ENCODE results near the gene PAX5.

PAX5 gene

DNA sequence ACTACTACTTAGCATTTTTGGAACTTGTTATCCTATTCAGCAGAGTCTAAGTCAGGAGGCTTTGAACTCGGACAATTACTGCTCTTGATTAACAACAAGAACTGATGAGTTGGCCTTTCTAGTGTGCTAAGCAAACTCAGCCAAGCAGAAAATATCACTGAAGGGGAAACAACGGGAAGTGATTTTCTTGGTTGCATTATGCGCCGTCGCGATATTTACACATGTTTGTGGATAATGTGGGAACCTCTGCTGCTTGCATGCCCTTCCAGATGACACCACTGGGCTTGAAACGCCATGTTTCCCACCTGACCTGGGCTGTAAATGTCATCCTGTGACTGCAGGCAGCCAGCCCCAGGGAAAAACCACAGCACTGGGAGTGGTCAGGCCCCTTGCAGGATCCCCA, 205.5 kb downstream of the PAX5 start:
- DNase-seq: no peak

DNA sequence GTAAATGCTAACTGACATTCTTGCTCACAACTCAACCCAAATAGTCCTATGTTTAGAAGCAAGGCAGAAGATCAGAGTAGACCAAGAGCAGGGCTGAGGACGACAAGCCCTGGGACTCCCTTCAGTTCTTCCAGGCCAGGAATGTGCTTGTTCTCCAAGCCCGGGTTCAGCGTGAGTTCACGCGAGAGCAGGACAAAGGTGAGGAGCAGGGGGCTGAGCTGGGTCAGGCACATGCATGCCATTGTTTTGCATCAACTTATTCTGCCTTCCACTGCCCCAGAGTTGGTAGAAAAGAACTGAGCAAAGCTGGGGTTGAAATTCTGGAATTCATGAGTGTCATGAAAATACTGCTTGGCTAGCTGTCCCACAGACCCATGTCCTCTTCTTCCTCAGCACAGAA, 206.5 kb downstream of the PAX5 start:
- DNase-seq: no peak

DNA sequence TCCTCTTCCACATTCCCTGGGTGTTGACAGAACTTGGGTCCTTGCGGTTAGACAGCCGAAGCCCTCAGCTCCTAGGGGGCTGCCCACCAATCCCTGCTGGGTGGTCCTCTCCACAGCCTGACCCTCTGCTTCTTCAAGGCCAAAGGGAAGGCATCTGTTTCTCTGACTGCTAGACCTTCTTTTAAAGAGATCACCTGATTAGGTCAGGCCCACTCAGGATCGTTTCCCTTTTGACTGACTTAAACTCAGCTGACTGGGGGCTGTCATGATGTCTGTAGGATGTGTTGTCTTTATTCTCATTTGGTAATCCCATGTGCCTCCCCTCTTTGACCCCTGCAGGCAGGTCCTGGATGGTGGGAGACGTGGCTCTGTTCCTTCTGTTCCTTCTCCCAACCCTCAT, 207.5 kb downstream of the PAX5 start:
- DNase-seq: no peak

DNA sequence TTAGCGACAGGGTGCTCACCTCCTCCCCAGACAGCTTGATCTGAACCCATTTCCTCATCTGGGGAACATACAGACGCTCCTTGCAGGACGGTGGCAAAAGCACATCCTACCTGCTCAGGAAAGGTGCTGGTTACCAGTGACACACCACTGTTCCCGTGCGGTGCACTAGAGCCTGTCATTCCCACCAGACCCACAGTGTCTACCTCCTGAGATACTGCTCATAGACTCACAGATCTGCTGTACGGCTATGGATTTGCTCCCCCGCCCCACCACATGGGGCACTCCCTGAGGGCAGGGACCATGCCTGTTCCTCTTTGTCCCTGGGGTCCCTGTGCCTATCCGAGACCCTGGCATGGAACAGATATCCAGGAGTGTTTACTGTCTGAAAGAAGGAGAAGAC, 208.9 kb downstream of the PAX5 start:
- no peak for DNase-seq

DNA sequence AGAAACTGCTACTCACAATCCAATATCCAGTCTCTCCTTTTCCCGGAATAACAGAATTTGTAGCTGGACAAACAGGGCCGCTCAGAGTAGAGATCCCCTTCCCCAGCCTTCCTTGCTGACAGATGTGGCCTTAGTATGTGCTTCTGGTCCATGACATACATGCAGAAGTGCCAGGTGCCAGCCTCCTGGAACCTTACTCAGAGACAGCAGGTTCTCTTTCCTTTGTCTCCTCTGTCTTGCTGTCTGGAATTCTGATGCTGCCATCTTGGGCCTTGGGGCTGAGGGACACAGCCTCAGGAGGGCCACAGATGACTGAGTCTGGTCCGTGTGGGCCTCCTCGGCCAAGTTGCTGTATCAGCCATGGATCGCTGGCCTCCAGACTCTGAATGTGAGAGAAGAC, 210.1 kb downstream of the PAX5 start:
- no peak for DNase-seq

DNA sequence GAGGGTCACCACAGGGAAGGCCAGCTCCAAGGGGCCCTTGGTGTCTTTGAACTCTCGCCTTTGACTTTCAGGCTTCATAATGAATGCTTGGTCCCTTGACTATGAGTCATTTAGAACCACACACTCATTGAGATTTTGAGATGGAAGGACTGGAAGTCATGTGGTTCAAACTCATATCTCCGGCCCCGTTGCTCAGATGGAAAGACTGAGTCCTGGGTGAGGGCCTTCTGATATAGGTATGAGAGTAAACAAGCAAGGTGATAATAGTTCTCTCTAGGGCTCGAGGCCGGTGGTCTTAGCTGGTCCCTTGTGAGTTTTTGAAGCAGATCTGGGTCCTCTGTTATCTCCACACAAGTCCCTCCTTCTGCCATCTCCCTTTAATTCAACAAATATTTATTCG, 210.6 kb downstream of the PAX5 start:
- no peak for DNase-seq

DNA sequence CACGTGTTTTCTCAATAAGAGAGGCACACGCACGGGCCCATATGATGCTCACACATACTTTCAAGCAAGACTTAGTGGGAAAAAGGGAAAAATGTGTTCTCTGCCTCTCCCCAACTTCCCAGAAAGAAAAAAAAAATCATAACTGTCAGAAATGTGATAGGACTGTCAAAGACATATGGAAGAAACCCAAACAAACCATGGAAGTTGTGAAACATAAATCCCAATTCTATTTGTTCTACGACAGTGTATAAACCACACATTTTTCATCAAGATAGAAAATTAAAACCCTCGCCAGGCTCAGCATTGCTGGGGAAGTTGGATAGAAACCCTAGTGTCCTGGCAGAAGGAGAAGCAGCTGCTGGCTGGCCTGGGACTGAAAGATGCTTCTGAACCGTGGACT, 211.9 kb downstream of the PAX5 start:
- no peak for DNase-seq

DNA sequence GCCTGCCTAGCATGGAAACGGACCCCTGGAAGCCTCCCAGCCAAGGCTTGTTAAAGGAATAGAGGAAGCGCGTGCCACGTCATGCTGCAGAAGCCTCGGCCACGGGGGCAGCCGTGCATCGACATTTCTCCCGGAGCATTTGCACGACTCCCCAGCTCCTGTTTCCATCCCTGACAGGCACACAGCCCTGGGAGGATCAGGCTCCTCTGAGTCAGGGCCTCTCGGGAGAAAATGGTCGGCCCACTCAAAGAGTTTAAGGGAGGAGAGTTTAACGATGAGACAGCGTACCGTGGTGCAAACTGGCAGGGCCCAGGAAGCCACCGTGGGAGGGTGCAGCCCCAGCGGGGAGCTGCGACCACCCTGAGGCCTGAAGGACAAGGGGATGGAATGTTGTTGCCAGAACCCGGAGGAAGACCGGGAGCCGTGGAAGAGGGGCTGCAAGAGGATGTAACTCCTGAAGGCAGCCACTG, 213.6 kb downstream of the PAX5 start:
- no peak for DNase-seq

DNA sequence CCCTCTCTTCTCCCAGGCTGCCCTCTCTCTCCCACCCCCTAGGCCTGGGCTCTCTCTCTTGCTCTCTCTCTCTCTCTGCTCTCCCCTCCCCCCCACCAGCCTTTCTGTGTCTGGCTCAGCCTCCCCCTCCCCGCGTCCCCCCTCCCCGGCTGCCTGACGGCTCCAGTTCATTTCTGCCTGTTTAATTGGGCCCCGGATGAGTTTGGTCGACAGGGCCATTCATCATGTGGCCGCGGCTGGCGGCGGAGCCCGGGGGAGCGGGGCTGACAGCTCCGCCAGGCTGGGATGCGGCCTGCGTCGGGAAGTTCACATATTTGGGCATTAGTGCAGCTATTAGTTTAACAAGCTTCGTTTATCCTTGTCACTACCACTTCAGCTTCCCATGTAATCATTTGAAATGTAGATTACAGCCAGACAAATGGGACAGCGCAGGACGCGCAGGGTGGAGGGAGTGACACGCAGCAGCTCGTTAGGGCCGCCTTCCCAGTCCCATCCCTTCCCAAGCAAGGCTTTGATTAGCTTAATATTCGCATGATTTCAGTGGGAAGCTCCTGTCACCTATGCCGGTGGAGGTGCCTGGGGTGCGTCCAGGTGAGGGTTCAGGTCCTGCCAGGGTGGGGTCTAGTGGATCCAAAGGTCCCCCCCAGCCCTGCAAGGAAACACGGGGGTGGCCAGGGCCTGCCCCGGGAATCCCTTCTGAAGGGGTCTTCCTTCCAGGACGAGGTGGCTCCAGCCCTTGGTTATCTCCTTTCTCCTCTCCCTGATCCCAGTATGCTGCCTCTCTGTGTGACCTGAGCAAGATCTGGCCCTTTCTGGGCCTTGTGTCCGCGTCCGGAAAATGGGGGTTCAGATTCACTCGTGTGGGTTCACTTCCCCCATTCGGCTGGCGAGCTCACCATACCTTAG, 214.8 kb downstream of the PAX5 start:
- no peak for DNase-seq

DNA sequence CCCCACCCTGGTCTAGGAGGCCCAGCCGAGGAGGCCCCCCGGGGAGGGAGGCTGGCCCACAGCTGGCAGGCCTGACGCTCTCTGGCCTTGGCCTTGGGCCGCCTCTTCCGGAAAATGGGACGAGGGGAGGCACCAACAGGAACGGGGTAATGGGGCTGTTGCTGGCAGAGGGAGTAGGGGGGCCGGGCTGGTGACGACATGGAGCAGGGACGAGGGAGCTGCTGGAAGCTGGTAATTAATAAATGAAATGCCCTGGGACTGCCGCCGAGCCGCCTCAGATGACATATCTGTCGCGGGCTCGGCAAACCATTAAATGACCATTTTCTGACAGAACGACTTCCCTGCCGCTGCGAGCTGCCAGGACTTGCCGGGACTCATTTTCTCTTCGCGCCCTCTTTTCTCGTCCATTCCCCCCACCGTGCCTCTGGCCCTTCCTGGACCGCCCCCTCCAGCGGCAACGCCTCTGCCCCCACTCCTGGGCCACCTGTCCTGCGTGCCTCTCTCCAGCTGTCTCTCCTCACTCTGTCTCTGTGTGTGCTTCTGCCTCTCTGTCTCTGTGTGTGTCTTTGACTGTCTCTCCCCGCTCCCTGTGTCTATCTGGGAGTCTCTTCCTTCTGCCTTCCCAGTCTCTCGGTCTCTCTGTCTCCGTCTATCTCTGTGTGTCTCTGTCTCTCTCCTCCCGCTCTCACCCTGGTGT, 215.7 kb downstream of the PAX5 start:
- DNase-seq: no peak

DNA sequence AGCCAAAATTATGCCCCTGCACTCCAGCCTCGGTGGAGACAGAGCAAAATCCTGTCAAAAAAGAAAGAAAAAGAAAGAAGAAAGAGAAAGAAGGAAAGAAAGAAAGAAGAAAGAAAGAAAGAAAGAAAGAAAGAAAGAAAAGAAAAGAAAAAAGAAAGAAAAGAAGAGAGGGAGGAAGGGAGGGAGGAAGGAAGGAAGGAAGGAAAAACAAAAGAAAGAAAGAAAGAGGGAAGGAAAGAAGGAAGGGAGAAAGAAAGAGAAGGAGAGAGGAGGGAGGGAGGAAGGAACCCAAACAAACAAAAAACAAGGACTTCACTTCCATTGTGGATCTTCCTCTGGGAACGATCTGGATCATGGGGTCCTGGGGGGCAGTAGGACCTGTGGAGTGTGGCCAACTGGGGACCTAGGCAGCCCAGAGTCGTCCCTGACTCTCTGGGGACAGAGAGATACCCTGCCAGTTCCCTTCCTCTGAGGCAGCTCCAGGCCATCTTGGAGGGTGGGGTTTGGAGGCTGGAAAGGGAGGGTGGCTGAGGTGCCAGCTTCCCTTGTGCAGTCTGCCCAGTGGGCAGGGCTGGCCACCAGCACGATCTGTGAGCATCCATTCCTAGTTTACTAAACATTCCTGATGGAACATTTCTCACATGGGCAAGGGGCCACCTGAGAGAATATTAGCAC, 216.8 kb downstream of the PAX5 start:
- DNase-seq: no peak

DNA sequence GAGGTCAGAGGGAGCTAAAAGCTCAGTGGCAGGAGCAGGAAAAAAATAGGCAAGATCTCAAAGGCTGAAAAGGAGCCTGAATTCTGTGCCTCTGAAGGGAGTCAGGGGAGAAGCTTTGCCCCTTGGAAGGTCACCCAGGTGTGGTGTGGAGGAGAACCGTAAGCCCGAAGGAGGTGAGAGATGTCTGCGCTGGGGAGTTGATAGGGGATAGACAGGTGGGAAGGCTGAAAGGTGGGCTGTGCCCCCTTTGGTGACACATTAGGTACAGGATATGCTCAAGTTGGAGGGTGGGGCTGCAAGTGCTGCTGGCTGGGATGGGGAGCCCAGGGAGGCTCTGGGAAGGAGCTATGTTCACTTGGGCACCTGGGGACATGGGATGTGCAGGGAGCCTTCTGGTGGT, 217.7 kb downstream of the PAX5 start:
- DNase-seq: no peak

DNA sequence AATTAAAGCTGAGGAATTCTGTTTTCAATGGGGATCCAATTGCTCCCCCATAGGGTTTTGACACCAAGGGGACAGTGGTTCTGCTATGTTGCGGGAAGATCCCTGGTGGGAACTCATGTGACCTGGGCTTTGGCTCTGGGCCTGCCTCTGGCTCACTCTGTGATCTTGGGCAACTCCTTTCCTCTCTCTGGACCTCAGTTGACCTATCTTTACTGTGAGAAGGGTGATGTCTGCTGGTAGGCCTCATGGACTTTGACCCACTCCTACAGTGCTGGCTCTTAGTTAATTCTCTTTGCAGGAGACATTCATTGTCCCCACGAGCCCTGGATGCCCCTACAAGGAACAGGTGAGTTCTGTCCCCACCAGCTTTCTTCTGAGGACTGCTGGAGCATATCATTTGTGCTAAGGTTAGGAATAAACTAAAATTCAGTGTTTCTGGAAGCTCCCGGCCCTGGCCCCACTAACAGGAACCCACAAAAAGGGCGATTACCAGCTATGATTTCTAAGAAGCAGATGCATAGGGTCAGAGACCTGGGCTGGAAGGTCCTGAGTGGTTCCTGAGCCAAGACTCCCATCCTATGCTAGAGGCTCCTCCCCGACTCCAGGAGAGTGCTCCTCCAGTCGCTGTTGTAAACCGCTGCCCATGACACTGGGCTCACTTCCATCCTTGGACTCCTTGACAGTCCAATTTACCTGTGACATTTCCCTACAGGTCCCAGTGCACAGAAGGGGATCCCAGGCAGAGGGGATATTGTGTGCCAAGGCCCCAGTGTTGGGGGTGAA, 218.3 kb downstream of the PAX5 start:
- DNase-seq: no peak

DNA sequence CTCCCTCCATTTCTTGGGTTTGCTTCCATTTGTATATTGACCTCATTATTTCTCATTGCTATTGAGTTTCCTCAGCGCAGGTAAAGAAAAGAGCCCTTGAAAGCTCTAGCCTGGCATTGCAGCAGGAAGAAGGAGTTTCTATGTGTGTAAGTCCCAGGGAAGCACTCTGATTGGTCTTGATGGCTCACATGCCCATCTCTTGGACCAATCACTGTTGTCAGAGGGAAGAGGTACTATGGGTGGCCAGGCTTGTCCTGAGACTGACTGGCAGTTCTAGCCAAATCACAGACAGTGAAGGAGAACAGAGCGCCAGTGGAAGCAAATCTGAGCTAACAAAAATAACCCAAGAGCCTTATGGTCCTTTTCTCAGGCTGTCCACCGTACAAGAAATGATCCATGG, 219.0 kb downstream of the PAX5 start:
- DNase-seq: no peak

DNA sequence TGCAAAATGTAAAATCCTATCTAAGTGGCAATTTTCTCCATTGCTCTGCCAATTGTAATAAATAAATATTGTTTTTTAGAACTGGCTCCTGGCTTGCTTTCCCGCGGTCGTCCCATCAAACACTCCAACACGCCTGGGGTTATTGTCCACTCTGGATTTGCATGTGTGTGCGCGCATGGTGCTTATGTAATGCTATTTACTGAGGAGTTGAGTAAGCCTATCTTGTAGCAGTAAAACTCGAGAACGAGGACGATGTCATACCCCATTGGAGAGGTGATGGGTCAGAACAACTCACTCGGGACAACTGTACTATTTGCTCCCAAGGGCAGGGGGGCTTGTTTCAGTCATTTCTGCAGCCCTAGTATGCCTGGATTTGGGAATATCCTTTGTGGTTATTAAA, 220.9 kb downstream of the PAX5 start:
- no peak for DNase-seq

DNA sequence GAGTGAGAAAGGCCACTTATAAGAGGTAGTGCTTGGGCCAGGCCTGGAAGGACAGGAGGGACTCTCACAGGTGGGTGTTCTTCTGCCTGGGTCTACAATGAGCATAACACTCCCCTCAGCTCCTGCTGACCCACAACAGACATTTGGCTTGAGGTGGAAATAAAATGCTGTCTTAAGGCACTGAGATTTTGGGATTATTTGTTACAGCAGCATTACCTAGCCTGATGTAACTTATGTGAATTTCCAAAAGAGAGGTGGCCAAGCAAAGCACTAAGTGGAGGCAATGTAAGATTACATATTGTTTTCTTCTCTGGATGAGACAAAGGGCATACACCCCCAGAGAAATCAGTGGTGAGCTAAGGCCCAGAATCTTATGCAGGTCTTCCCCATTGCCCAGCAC, 221.5 kb downstream of the PAX5 start:
- DNase-seq: no peak

DNA sequence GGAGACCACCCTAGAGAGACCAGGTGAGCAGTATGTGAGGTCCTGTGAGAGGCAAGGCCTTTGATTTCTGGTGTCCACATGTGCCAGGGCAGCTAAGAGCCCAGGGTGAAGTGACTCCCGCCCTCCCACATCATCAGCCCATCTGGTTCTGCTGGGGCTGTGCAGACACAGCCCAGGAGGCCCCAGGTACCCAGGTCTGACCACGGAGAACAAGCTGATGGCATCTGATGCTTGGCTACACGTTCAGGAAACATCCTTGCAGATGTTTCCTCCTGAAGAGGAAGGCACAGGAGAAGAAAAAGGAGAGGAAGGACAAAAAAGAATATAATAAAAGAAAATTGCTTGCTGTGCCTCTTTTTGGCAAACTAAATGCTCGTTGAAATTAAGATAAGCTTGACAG, 225.8 kb downstream of the PAX5 start:
- no peak for DNase-seq

DNA sequence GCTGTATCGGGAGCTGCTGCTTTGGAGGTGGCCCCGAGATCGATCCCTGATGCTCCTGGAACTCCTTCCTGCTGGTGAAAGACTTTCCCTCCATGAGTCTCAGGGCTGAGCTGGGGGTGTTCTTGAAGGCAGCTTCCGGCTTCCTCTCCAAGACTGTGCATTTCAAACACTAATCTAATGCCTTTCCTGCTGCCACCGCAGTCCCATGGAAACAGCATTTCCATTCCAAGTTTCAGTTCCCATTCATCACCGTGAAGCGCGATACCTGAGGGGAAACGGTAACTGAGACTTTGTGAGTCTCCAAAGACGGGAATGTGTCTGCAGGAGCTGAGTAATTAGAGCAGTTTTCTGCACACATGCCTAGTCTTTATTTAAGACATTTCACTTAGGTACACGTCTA, 230.1 kb downstream of the PAX5 start:
- DNase-seq: no peak

DNA sequence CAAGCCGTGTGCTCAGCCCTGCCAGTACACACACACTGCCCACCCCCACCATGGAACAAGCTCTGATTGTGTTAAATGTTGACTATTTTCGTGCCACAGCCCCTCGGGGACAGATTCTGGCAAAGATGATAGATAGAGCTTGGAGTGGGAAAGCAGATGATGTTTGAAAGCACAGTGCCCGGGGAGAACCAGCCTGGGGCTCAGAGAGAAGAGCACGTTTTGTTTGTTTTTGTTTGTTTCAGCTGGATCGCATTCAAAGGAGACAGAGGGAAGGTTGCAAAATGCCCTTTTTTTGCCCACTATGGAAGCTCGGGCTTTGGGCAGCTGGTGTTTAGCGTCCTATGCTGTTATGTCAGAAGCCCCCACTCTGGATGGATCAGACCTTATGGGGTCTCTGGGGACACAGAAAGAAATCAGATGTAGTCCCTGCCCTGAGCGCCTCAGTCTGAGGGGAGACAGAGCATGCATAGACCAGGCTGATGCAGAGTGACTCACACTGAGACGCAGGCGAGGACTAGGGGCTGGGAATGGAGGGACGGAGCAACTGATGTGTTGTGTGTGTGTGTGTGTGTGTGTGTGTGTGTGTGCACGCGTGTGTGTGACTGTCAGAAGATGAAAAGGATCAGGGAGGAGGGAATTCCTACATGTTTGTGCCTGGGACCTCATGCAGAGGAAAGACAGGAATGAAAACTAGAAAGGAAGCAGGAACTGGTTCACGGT, 231.7 kb downstream of the PAX5 start:
- DNase-seq: no peak

DNA sequence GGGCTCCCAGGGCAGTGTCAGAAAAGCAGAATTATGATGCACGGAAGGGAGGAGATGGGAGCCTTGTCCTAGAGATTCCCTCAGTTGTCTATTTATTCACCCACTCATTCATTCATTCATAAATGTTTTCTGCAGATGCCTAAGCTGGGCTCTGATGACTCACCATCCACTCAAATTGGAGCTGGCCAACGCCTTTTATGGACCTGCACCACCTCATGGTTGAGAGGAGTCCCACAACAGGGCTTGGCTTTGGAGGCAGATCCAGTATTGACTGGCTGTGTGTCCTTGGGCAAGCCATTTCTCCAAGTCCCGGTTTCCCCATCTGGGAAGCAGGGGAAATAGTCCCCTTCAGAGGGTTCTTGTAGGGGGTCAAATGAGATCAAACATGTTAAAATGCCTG, 233.6 kb downstream of the PAX5 start:
- no peak for DNase-seq

DNA sequence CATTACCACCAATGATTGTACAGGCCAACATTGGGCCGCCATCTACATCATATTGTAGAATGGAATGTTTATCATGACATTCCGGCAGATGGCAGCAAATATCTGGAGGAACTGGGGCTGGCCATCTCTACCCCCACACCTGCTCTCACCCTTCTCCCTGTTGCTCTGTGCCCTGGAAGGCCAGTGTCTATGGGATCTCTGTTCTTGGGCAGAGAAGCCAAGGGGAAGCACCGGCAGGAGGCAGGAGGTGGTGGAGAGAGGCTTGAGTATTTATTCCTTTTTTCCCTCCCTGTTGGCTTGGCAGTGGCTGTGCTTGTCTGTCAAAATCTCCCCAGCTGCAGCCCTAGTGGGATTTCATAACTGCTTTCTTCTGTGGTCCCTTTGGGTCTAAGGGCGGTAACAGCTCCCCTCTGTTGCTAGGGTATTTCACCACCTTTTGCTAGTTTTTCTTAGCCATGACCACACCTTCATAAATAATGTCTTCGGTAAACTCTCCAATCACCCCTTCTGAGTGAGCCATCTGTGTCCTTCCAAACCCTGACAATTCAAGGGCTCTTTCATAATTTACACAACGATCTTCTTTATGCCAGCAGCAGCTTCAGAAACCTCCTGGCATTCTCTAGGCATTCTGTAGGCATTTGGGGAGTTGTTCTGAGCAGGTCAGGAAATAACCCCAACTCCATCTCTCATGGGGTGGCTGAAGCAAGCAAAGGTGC, 235.6 kb downstream of the PAX5 start:
- DNase-seq: no peak

Data from CD4-positive, alpha-beta T cell treated with Interferon alpha-2 for 1 hour (primary cell).